Activated naive CD8-positive, alpha-beta T cell treated with anti-CD3 and anti-CD28 coated beads for 36 hours (primary cell): Measurements from ENCODE around the gene PHOSPHO2. TPM values are rescaled to one million over a fixed set of nuclear protein-coding genes. Genes with fewer than 3 reads are reported as not detected.
A peak's percentile ranks its signal among the peaks of the same experiment; 100 is the strongest.
"Not testable (repeated sequence)": the region's sequence is repeated elsewhere in the genome, so short reads cannot be mapped to it uniquely, and the experiment has no call there.

Experiments
- DNase-seq: peaks from one replicate; pipeline ENCODE4 v3.0.0; 2021
- H3K27ac Mint-ChIP-seq: one replicate; pipeline ENCODE4 v1.8.0; 2022; ENCODE audit warnings: mild to moderate bottlenecking, moderate library complexity, mixed read lengths
- H3K27me3 Mint-ChIP-seq: one replicate; pipeline ENCODE4 v1.8.0; 2022; ENCODE audit warnings: mild to moderate bottlenecking, mixed read lengths
- H3K36me3 Mint-ChIP-seq: one replicate; pipeline ENCODE4 v1.8.0; 2021; ENCODE audit warnings: mild to moderate bottlenecking, mixed read lengths
- H3K4me1 Mint-ChIP-seq: one replicate; pipeline ENCODE4 v1.8.0; 2021; ENCODE audit warnings: mixed read lengths
- H3K4me3 Mint-ChIP-seq: one replicate; pipeline ENCODE4 v1.8.0; 2022; ENCODE audit warnings: mild to moderate bottlenecking, moderate library complexity, mixed read lengths
- H3K9me3 Mint-ChIP-seq: one replicate; pipeline ENCODE4 v1.8.0; 2022; ENCODE audit warnings: mixed read lengths
- total RNA-seq, 2 experiments: library from RNA; stranded (reverse); gene quantifications; one replicate each; pipeline ENCODE4 v1.2.3, GENCODE V29; 2021

The PHOSPHO2 gene
- total RNA-seq, 2 experiments from 2014 or later, result 3.4 to 4.1 TPM

- Mint-ChIP-seq H3K36me3 (no peaks in the 10 kb centered on the region), H3K4me1 (no peaks in the 10 kb centered on the region), H3K4me3 (no peak overlapping the region), H3K27ac (no peak overlapping the region), H3K9me3 (no peaks in the 10 kb centered on the region), H3K27me3 (peaks cover 4% of the 10 kb centered on the region)
- no peak for DNase-seq
Measured at GRCh38 chr2:169672406-169672805, 21.9 kb upstream of the PHOSPHO2 start.

- no peaks in the 10 kb centered on the region for H3K36me3 Mint-ChIP-seq
Measured at GRCh38 chr2:169673106-169673505, 21.2 kb upstream of the PHOSPHO2 start.

GRCh38 chr2:169673921-169674320 is 20.3 kb upstream of the PHOSPHO2 start:
- DNase-seq, result no peak
- no peaks in the 10 kb centered on the region for H3K36me3 Mint-ChIP-seq
- no peaks in the 10 kb centered on the region for H3K9me3 Mint-ChIP-seq
- no peak overlapping the region for H3K4me3 Mint-ChIP-seq
- H3K27ac Mint-ChIP-seq, result no peak overlapping the region
- peaks cover 4% of the 10 kb centered on the region for H3K27me3 Mint-ChIP-seq
- H3K4me1 Mint-ChIP-seq, result no peaks in the 10 kb centered on the region

More at GRCh38 chr2:169673106-169673505, 21.2 kb upstream of the PHOSPHO2 start:
- no peak for DNase-seq
- no peak overlapping the region for H3K27ac Mint-ChIP-seq
- H3K27me3 Mint-ChIP-seq, result peaks cover 4% of the 10 kb centered on the region
- H3K9me3 Mint-ChIP-seq, result no peaks in the 10 kb centered on the region
- H3K4me3 Mint-ChIP-seq, result no peak overlapping the region
- H3K4me1 Mint-ChIP-seq, result no peaks in the 10 kb centered on the region

GRCh38 chr2:169676357-169676756 is 17.9 kb upstream of the PHOSPHO2 start:
- Mint-ChIP-seq H3K9me3 (peaks cover 3% of the 10 kb centered on the region), H3K27me3 (peaks cover 4% of the 10 kb centered on the region), H3K27ac (no peak overlapping the region), H3K36me3 (no peaks in the 10 kb centered on the region), H3K4me1 (no peaks in the 10 kb centered on the region), H3K4me3 (no peak overlapping the region)
- DNase-seq, result no peak

- Mint-ChIP-seq H3K27me3 (peaks cover 4% of the 10 kb centered on the region), H3K36me3 (no peaks in the 10 kb centered on the region), H3K9me3 (peaks cover 3% of the 10 kb centered on the region)
Measured at GRCh38 chr2:169676850-169677249, 17.4 kb upstream of the PHOSPHO2 start.

GRCh38 chr2:169683054-169683424 is 11.2 kb upstream of the PHOSPHO2 start:
- no peaks in the 10 kb centered on the region for H3K36me3 Mint-ChIP-seq
- H3K27me3 Mint-ChIP-seq, result no peaks in the 10 kb centered on the region
- no peak for DNase-seq
- H3K9me3 Mint-ChIP-seq, result peaks cover 3% of the 10 kb centered on the region
- H3K4me1 Mint-ChIP-seq, result no peaks in the 10 kb centered on the region
- no peak overlapping the region for H3K27ac Mint-ChIP-seq
- H3K4me3 Mint-ChIP-seq, result no peak overlapping the region

More at GRCh38 chr2:169676850-169677249, 17.4 kb upstream of the PHOSPHO2 start:
- H3K4me1 Mint-ChIP-seq, result no peaks in the 10 kb centered on the region
- H3K27ac Mint-ChIP-seq, result no peak overlapping the region
- DNase-seq, result no peak
- H3K4me3 Mint-ChIP-seq, result no peak overlapping the region

DNA sequence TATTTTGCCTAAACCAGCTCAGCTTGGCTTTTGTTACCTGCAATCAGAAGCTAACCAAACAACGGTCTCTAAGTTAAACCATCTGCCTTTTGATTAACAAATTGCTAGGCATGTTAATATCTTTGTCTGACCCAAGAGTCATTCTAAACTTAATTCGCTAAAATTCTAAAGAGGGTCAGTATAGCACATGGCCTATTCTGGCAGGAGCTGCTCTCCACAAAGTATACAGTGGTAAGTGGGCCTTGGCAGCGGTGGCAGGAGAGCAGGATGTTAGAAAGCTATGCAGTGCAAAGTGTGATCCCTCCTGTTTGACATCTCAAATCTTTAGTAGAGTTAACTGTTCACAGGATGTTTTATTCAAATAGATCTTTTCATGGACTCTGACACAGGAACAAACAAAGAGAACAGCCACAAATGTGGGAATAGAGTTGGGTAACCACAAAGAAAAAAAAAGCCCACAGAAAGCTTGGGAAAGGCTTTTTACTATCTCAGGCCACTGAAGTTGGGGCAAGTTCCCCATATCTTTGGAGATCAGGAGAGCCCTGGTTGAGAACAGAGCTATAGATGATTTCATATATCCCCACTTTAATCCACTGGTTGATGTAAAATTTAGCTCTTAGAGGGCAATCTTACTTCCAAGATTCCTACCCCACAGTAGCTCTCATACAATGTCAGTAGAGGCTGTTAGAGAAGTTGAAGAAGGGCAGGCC is 10.7 kb upstream of the PHOSPHO2 start:
- Mint-ChIP-seq H3K4me3 (no peak overlapping the region), H3K27ac (no peak overlapping the region), H3K27me3 (no peaks in the 10 kb centered on the region), H3K4me1 (no peaks in the 10 kb centered on the region), H3K9me3 (peaks cover 3% of the 10 kb centered on the region), H3K36me3 (peaks cover 4% of the 10 kb centered on the region)
- no peak for DNase-seq

DNA sequence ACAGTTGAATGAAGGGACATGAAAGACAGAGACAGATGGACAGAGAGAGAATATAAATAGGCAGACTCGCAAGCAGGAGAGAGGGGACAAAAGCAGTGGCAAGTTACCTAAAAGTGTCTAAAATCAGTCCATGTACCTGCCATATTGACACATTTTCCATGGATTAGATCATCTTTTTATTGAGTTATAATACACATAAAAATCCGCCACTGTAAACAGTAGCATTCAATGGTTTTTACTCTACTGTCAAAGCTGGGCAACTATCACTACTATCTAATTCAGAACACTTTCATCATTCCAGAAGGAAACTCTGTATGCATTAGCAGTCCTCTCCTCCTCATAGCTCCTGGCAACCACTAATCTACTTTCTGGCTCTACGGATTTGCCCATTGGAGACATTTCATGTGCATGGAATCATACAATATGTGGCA is 10.1 kb upstream of the PHOSPHO2 start:
- peaks cover 7% of the 10 kb centered on the region for H3K36me3 Mint-ChIP-seq
- no peaks in the 10 kb centered on the region for H3K27me3 Mint-ChIP-seq
- no peak overlapping the region for H3K27ac Mint-ChIP-seq
- no peak for DNase-seq
- H3K4me3 Mint-ChIP-seq, result no peak overlapping the region
- H3K4me1 Mint-ChIP-seq, result no peaks in the 10 kb centered on the region
- H3K9me3 Mint-ChIP-seq, result peaks cover 3% of the 10 kb centered on the region

DNA sequence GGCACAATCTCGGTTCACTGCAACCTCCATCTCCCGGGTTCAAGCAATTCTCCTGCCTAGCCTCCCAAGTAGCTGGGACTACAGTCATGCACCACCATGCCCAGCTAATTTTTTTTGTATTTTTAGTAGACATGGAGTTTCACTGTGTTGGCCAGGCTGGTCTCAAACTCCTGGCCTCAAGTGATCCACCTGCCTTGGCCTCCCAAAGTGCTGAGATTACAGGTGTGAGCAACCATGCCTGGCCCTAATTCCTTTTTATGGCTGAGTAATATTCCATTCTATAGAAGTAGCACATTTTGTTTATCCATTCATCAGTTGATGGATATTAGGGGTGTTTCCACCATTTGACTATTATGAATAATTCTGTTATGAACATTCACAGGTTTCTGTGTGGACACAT is 9.6 kb upstream of the PHOSPHO2 start:
- not testable (repeated sequence) for H3K4me1 Mint-ChIP-seq, H3K36me3 Mint-ChIP-seq, DNase-seq, H3K27ac Mint-ChIP-seq, H3K9me3 Mint-ChIP-seq, H3K27me3 Mint-ChIP-seq, H3K4me3 Mint-ChIP-seq

DNA sequence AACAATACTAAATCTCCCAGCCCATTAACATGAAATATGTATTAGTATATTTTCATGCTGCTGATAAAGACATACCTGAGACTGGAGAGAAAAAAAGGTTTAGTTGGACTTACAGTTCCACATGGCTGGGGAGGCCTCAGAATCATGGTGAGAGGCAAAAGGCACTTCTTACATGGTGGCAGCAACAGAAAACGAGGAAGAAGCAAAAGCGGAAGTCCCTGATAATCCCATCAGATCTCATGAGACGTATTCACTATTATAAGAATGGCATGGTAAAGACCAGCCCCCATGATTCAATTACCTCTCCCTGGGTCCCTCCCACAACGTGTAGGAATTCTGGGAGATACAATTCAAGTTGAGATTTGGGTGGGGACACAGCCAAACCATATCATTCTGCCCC is 7.4 kb upstream of the PHOSPHO2 start:
- not testable (repeated sequence) for H3K36me3 Mint-ChIP-seq, H3K27me3 Mint-ChIP-seq, H3K27ac Mint-ChIP-seq, H3K4me1 Mint-ChIP-seq, H3K4me3 Mint-ChIP-seq, DNase-seq
- peaks cover 10% of the 10 kb centered on the region for H3K9me3 Mint-ChIP-seq

- H3K27ac Mint-ChIP-seq, DNase-seq, H3K4me1 Mint-ChIP-seq, H3K27me3 Mint-ChIP-seq, H3K36me3 Mint-ChIP-seq, H3K4me3 Mint-ChIP-seq: not testable (repeated sequence)
- peaks cover 10% of the 10 kb centered on the region for H3K9me3 Mint-ChIP-seq
Measured at GRCh38 chr2:169687943-169688342, 6.3 kb upstream of the PHOSPHO2 start.

GRCh38 chr2:169690958-169691357 is 3.3 kb upstream of the PHOSPHO2 start:
- no peak overlapping the region for H3K4me3 Mint-ChIP-seq
- H3K27me3 Mint-ChIP-seq, result peaks cover 3% of the 10 kb centered on the region
- peaks cover 13% of the 10 kb centered on the region for H3K36me3 Mint-ChIP-seq
- peaks cover 10% of the 10 kb centered on the region for H3K9me3 Mint-ChIP-seq
- H3K4me1 Mint-ChIP-seq, result peaks cover 7% of the 10 kb centered on the region
- H3K27ac Mint-ChIP-seq, result no peak overlapping the region
- DNase-seq, result no peak

DNA sequence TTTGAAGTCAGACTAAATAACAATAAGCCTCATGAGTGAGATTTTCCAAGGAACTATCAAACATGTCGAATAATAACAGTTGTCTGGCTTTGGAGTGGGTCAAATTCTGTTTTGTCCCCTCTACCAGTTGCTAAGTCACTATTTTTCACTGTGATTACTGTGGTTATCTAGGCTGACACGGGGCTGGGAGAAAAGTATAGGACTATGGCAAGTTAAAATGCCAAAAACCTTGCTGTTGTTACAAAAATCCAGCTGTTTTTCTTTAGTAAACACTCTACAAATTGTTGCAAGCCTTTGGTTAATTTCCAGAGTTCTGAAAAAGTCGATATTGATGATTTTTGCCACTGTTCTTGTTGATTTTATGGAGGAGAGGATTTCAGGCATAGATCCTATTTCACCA is 1.6 kb upstream of the PHOSPHO2 start:
- H3K4me3 Mint-ChIP-seq, result no peak overlapping the region
- H3K27me3 Mint-ChIP-seq, result peaks cover 3% of the 10 kb centered on the region
- peaks cover 13% of the 10 kb centered on the region for H3K36me3 Mint-ChIP-seq
- H3K4me1 Mint-ChIP-seq, result peaks cover 9% of the 10 kb centered on the region
- H3K27ac Mint-ChIP-seq, result no peak overlapping the region
- peaks cover 10% of the 10 kb centered on the region for H3K9me3 Mint-ChIP-seq
- no peak for DNase-seq

DNA sequence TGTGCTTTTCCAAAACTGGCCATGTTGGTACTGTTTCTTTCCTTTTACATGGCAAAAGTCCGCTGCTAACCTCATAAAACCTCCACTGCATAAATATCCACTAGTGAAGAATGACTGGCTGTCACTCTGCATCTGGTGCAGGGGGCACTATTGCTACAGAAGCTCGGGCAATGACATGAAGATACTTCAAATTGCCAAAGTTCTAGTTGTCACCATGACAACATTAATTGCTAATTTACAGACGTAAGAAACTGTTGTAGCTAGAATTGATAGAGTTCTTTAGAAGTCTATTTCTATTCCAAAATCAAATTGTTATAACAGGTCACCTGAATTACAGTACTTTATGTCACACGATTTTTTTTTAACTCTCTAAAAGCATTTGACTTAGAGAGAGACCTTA is 909 bp upstream of the PHOSPHO2 start:
- Mint-ChIP-seq H3K27me3 (peaks cover 3% of the 10 kb centered on the region), H3K4me1 (peaks cover 11% of the 10 kb centered on the region), H3K27ac (peak overlapping the region; percentile 92), H3K36me3 (peaks cover 13% of the 10 kb centered on the region), H3K4me3 (peak overlapping the region; percentile 97), H3K9me3 (peaks cover 10% of the 10 kb centered on the region)
- no peak for DNase-seq

DNA sequence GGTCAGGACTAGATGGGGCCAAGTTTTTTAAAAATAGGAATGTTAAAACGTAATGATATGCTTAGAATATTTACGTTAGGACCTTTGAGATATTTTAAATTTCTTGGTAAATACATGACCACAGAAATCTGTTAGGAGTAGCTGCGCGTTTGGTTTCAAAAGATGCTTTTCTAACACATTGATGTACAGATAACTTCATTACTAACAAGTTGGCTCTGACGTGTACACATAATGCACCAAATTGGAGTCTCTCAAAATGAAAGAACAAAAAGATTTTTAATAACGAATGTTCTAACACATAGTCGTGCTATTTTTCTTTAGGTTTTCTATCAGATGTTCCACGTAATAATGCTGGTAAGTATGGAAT is 608 bp downstream of the PHOSPHO2 start:
- Mint-ChIP-seq H3K36me3 (peaks cover 17% of the 10 kb centered on the region), H3K9me3 (peaks cover 9% of the 10 kb centered on the region), H3K27ac (peak overlapping the region; percentile 92), H3K4me3 (peak overlapping the region; percentile 97), H3K27me3 (peaks cover 3% of the 10 kb centered on the region), H3K4me1 (peaks cover 11% of the 10 kb centered on the region)
- DNase-seq, result no peak

DNA sequence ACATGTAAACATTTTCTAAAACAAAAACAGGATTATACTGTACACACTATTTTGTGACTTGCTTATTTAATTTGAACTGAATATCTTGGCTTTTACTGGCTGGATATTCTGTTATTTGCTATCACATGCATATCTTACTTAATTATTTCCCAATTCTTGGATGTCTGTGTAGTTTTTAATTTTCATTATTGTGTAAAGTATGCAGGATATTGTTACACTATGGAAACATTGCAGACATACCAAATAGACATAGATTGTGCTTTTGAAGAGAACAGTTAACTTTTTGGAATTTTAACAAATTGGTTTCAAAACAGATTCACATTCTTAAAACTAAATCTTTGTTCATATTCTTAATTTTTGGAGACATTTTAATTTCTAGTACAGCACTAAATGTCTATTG is 2.1 kb downstream of the PHOSPHO2 start:
- Mint-ChIP-seq H3K27ac (no peak overlapping the region), H3K27me3 (peaks cover 3% of the 10 kb centered on the region), H3K36me3 (peaks cover 20% of the 10 kb centered on the region), H3K9me3 (peaks cover 4% of the 10 kb centered on the region), H3K4me1 (peaks cover 11% of the 10 kb centered on the region), H3K4me3 (no peak overlapping the region)
- no peak for DNase-seq
